ENCODE measurements around the gene SLC12A4.

The SLC12A4 gene

GRCh38 chr16:67950335-67950843 lies 18.0 kb downstream of the SLC12A4 start:
- H3K4me3 ChIP-seq (ENCODE audit: low read depth, low read length) = no peak overlapping the region
- no peak for TF ChIP-seq CTCF (IDR thresholded peaks at IDR 0.05; ENCODE audit: insufficient read depth, low read depth, low read length, missing control alignments)
- no peak for DNase-seq (ENCODE audit: low read depth)

GRCh38 chr16:67949645-67950044 lies 18.8 kb downstream of the SLC12A4 start:
- no peak overlapping the region for H3K4me3 ChIP-seq (ENCODE audit: low read depth, low read length)
- no peak for DNase-seq (ENCODE audit: low read depth)
- no peak for TF ChIP-seq CTCF (IDR thresholded peaks at IDR 0.05; ENCODE audit: insufficient read depth, low read depth, low read length, missing control alignments)

GRCh38 chr16:67948015-67948414 lies 20.4 kb downstream of the SLC12A4 start:
- no peak for DNase-seq (ENCODE audit: low read depth)
- TF ChIP-seq CTCF (IDR thresholded peaks at IDR 0.05; ENCODE audit: insufficient read depth, low read depth, low read length, missing control alignments) = no peak
- no peak overlapping the region for H3K4me3 ChIP-seq (ENCODE audit: low read depth, low read length)

GRCh38 chr16:67946966-67947558 lies 21.4 kb downstream of the SLC12A4 start:
- H3K4me3 ChIP-seq (ENCODE audit: low read depth, low read length) = no peak overlapping the region
- no peak for DNase-seq (ENCODE audit: low read depth)
- TF ChIP-seq CTCF (IDR thresholded peaks at IDR 0.05; ENCODE audit: insufficient read depth, low read depth, low read length, missing control alignments) = no peak

- DNase-seq (ENCODE audit: low read depth) = no peak
- TF ChIP-seq CTCF (IDR thresholded peaks at IDR 0.05; ENCODE audit: insufficient read depth, low read depth, low read length, missing control alignments) = no peak
- no peak overlapping the region for H3K4me3 ChIP-seq (ENCODE audit: low read depth, low read length)
Measured at GRCh38 chr16:67946128-67946569, 22.3 kb downstream of the SLC12A4 start.

GRCh38 chr16:67945392-67945933 lies 23.0 kb downstream of the SLC12A4 start:
- no peak for DNase-seq (ENCODE audit: low read depth)

More at GRCh38 chr16:67945392-67945933, 23.0 kb downstream of the SLC12A4 start:
- no peak overlapping the region for H3K4me3 ChIP-seq (ENCODE audit: low read depth, low read length)
- TF ChIP-seq CTCF (IDR thresholded peaks at IDR 0.05; ENCODE audit: insufficient read depth, low read depth, low read length, missing control alignments) = no peak
